PC-9 (cell line): Measurements from ENCODE around the gene GRIFIN. TPM values are rescaled to one million over a fixed set of nuclear protein-coding genes. Genes with fewer than 3 reads are reported as not detected.

ENCODE experiments used
- BruUV-seq: library from RNA; stranded (reverse); fragments of 400-500 nt; replicated peaks from 2 replicates; lab custom pipeline; 2021; lab: Mats Ljungman, UMichigan
- CTCF ChIA-PET: fragments of 300-600 bp; sonication (Branson Sonifier 250); formaldehyde crosslinking; loops from one replicate; lab custom pipeline; 2022; ENCODE audit warnings: antibody characterized with exemption; lab: Charles Lee
- POLR2A ChIA-PET: fragments of 300-600 bp; sonication (Branson Sonifier 250); formaldehyde crosslinking; loops from one replicate; lab custom pipeline; 2022; ENCODE audit warnings: antibody characterized with exemption; ENCODE audit not compliant: unreplicated experiment; lab: Charles Lee
- DNase-seq, 2 experiments: peaks; one replicate each; pipeline versions ENCODE4 v3.0.0 to v3.0.0-alpha.2; 2015 to 2022; ENCODE audit warnings: mixed read lengths in 1 of 2
- H2AFZ ChIP-seq: fragments of 200-600 bp; sonication (generic); 2 replicates; pipeline ENCODE4 v1.8.1; 2017; ENCODE audit warnings: antibody characterized with exemption
- H3F3A ChIP-seq: fragments of 200-600 bp; sonication (generic); 2 replicates; pipeline ENCODE4 v1.8.1; 2017; ENCODE audit warnings: antibody characterized with exemption, mild to moderate bottlenecking, low read depth; ENCODE audit not compliant: insufficient read depth
- H3K27ac ChIP-seq: fragments of 200-600 bp; sonication (generic); 2 replicates; pipeline ENCODE4 v1.6.1; 2016; ENCODE audit warnings: mixed run types
- H3K27me3 ChIP-seq: fragments of 200-600 bp; sonication (generic); 2 replicates; pipeline ENCODE4 v1.6.1; 2016; ENCODE audit warnings: low read depth, mixed run types; ENCODE audit not compliant: insufficient read depth
- H3K36me3 ChIP-seq: fragments of 200-600 bp; sonication (generic); 2 replicates; pipeline ENCODE4 v1.6.1; 2016; ENCODE audit warnings: low read depth, mixed run types
- H3K4me1 ChIP-seq: fragments of 200-600 bp; sonication (generic); replicated peaks from 2 replicates; pipeline ENCODE4 v1.6.1; 2016; ENCODE audit warnings: mixed run types; ENCODE audit not compliant: insufficient read depth
- H3K4me2 ChIP-seq: fragments of 200-600 bp; sonication (generic); 2 replicates; pipeline ENCODE4 v1.6.1; 2017; ENCODE audit warnings: mixed run types
- H3K4me3 ChIP-seq: fragments of 200-600 bp; sonication (generic); 2 replicates; pipeline ENCODE4 v1.6.1; 2016; ENCODE audit warnings: mixed run types
- H3K79me2 ChIP-seq: fragments of 200-600 bp; sonication (generic); 2 replicates; pipeline ENCODE4 v1.6.1; 2017; ENCODE audit warnings: low read depth, mixed run types
- H3K9me2 ChIP-seq: fragments of 200-600 bp; sonication (generic); 2 replicates; pipeline ENCODE4 v1.8.1; 2017; ENCODE audit warnings: mild to moderate bottlenecking; ENCODE audit not compliant: insufficient read depth
- H3K9me3 ChIP-seq: fragments of 200-600 bp; sonication (generic); 2 replicates; pipeline ENCODE4 v1.8.1; 2016; ENCODE audit warnings: low read depth; ENCODE audit not compliant: insufficient read depth
- H4K20me1 ChIP-seq: fragments of 200-600 bp; sonication (generic); 2 replicates; pipeline ENCODE4 v1.8.1; 2017; ENCODE audit not compliant: insufficient read depth
- CTCF ChIP-seq: fragments of 200-600 bp; sonication (generic); conservative IDR thresholded peaks from 2 replicates; pipeline ENCODE4 v1.6.1; 2017; ENCODE audit warnings: mixed run types, antibody characterized with exemption, mild to moderate bottlenecking, moderate library complexity
- EZH2 ChIP-seq: fragments of 200-600 bp; sonication (generic); IDR thresholded peaks from 2 replicates; pipeline ENCODE4 v1.8.0; 2017; ENCODE audit warnings: antibody characterized with exemption, low read depth
- intact Hi-C: fragments of 100-400 bp; cut with micrococcal nuclease; formaldehyde crosslinking; loops from one replicate; pipeline ENCODE4 v1.10.0; 2022; ENCODE audit not compliant: unreplicated experiment
- total RNA-seq: library from RNA; stranded (reverse); gene quantifications from 2 replicates; pipeline ENCODE4 v1.2.3, GENCODE V29; 2021

Gene GRIFIN
- total RNA-seq, 1 experiment from 2014 or later, result not detected

GRCh38 chr7:2450198-2451107 lies 25.7 kb downstream of the GRIFIN start:
- H3K27ac ChIP-seq, result no peak overlapping the region
- no TSS peak for BruUV-seq
- no peak overlapping the region for H2AFZ ChIP-seq
- ChIA-PET POLR2A (no interaction called here), CTCF (interaction anchor here (0.5 to 1.9 kb wide), 5 partner anchors 19 to 260 kb away, joined by 5 to 11 read pairs (median 7); no protein-coding TSS in a partner anchor)
- H3F3A ChIP-seq, result peaks cover 16% of the 10 kb centered on the region; the same call in 1 of the 2 replicates
- no peaks in the 10 kb centered on the region for H4K20me1 ChIP-seq
- no peak for TF ChIP-seq EZH2
- TF ChIP-seq CTCF, result no peak
- no peak overlapping the region for H3K4me3 ChIP-seq
- no peaks in the 10 kb centered on the region for H3K27me3 ChIP-seq
- H3K9me2 ChIP-seq, result no peaks in the 10 kb centered on the region
- H3K4me2 ChIP-seq, result no peak overlapping the region
- H3K9me3 ChIP-seq, result no peaks in the 10 kb centered on the region
- H3K4me1 ChIP-seq, result peaks cover 8% of the 10 kb centered on the region; the same call in 1 of the 2 replicates
- no peaks in the 10 kb centered on the region for H3K36me3 ChIP-seq
- intact Hi-C loops, result loop anchor here (1.0 to 5.0 kb wide), 5 partner anchors 19 to 412 kb away; no protein-coding TSS in a partner anchor
- no peaks in the 10 kb centered on the region for H3K79me2 ChIP-seq
- DNase-seq, result no peak

GRCh38 chr7:2446676-2447075 lies 29.5 kb downstream of the GRIFIN start:
- DNase-seq, result no peak
- intact Hi-C loops, result no loop called here
- peaks cover 8% of the 10 kb centered on the region for H3K4me1 ChIP-seq
- no peak overlapping the region for H3K4me2 ChIP-seq
- H3K4me3 ChIP-seq, result no peak overlapping the region
- ChIA-PET CTCF (no interaction called here), POLR2A (no interaction called here)
- no peak overlapping the region for H3K27ac ChIP-seq
- H3K36me3 ChIP-seq, result no peaks in the 10 kb centered on the region
- no peaks in the 10 kb centered on the region for H3K27me3 ChIP-seq
- H3K9me2 ChIP-seq, result no peaks in the 10 kb centered on the region
- TF ChIP-seq CTCF (no peak), EZH2 (no peak)
- H3F3A ChIP-seq, result peaks cover 24% of the 10 kb centered on the region; the same call in 1 of the 2 replicates
- no TSS peak for BruUV-seq
- no peak overlapping the region for H2AFZ ChIP-seq
- no peaks in the 10 kb centered on the region; the same call in 1 of the 2 replicates for H3K79me2 ChIP-seq
- no peaks in the 10 kb centered on the region for H4K20me1 ChIP-seq
- no peaks in the 10 kb centered on the region for H3K9me3 ChIP-seq

- H3K27ac ChIP-seq, result no peak overlapping the region
- no peaks in the 10 kb centered on the region for H3K27me3 ChIP-seq
- H3K9me2 ChIP-seq, result no peaks in the 10 kb centered on the region
- no peak overlapping the region for H3K4me3 ChIP-seq
- H3K79me2 ChIP-seq, result no peaks in the 10 kb centered on the region; the same call in 1 of the 2 replicates
- no peak for DNase-seq
- no peak overlapping the region for H2AFZ ChIP-seq
- TF ChIP-seq CTCF (no peak), EZH2 (no peak)
- H3K4me2 ChIP-seq, result no peak overlapping the region
- CTCF ChIA-PET, result no interaction called here
- H3K36me3 ChIP-seq, result no peaks in the 10 kb centered on the region
- intact Hi-C loops, result no loop called here
- POLR2A ChIA-PET, result no interaction called here
- BruUV-seq, result no TSS peak
- H4K20me1 ChIP-seq, result no peaks in the 10 kb centered on the region
- H3K9me3 ChIP-seq, result no peaks in the 10 kb centered on the region
- H3K4me1 ChIP-seq, result peaks cover 13% of the 10 kb centered on the region
- H3F3A ChIP-seq, result peaks cover 31% of the 10 kb centered on the region
These were observed 30.2 kb downstream of the GRIFIN start for GRCh38 chr7:2445898-2446555.
